SJCRH30 (cell line): Measurements from ENCODE around the gene CDH15. TPM values are rescaled to one million over a fixed set of nuclear protein-coding genes. Genes with fewer than 3 reads are reported as not detected.
"Not testable (repeated sequence)": the region's sequence is repeated elsewhere in the genome, so short reads cannot be mapped to it uniquely, and the experiment has no call there.

Experiments
- DNase-seq, 2 experiments: peaks; one replicate each; pipeline ENCODE4 v3.0.0-alpha.2; 2015 to 2020
- H3K27ac ChIP-seq: fragments of 250-450 bp; sonication (Bioruptor Pico); 2 replicates; pipeline ENCODE4 v1.5.1; 2020; ENCODE audit warnings: mild to moderate bottlenecking, moderate library complexity
- H3K27me3 ChIP-seq: fragments of 250-450 bp; sonication (Bioruptor Pico); 2 replicates; pipeline ENCODE4 v1.5.1; 2020; ENCODE audit warnings: mild to moderate bottlenecking, moderate library complexity
- H3K36me3 ChIP-seq: fragments of 250-450 bp; sonication (Bioruptor Pico); 2 replicates; pipeline ENCODE4 v1.5.1; 2020; ENCODE audit warnings: mild to moderate bottlenecking, moderate library complexity
- H3K4me1 ChIP-seq: fragments of 250-450 bp; sonication (Bioruptor Pico); 2 replicates; pipeline ENCODE4 v1.5.1; 2020; ENCODE audit warnings: mild to moderate bottlenecking, moderate library complexity
- H3K4me3 ChIP-seq: fragments of 250-450 bp; sonication (Bioruptor Pico); 2 replicates; pipeline ENCODE4 v1.5.1; 2020; ENCODE audit warnings: mild to moderate bottlenecking, moderate library complexity
- H3K9me3 ChIP-seq: fragments of 250-450 bp; sonication (Bioruptor Pico); replicated peaks from 2 replicates; pipeline ENCODE4 v1.5.1; 2020; ENCODE audit warnings: mild to moderate bottlenecking, moderate library complexity
- total RNA-seq: library from RNA; depleted of rRNA; stranded (reverse); fragments of >200 nt; shearing (Covaris generic); gene quantifications from 2 replicates; pipeline ENCODE4 v1.2.3, GENCODE V29; 2014

Gene CDH15
- total RNA-seq, 1 experiment from 2014 or later: 186 TPM

GRCh38 chr16:89157778-89158177, 13.8 kb upstream of the CDH15 start:
- Histone ChIP-seq H3K27ac (no peak overlapping the region), H3K4me3 (no peak overlapping the region), H3K9me3 (peaks cover 3% of the 10 kb centered on the region; the same call in 1 of the 2 replicates), H3K4me1 (no peaks in the 10 kb centered on the region), H3K36me3 (no peaks in the 10 kb centered on the region), H3K27me3 (no peaks in the 10 kb centered on the region; the same call in 1 of the 2 replicates)
- no peak for DNase-seq

- Histone ChIP-seq H3K27ac (no peak overlapping the region), H3K4me1 (no peaks in the 10 kb centered on the region), H3K27me3 (no peaks in the 10 kb centered on the region; the same call in 1 of the 2 replicates), H3K9me3 (peaks cover 3% of the 10 kb centered on the region; the same call in 1 of the 2 replicates), H3K36me3 (no peaks in the 10 kb centered on the region), H3K4me3 (no peak overlapping the region)
- DNase-seq: no peak
These were observed 12.3 kb upstream of the CDH15 start for GRCh38 chr16:89159066-89159849.

- H3K9me3 ChIP-seq: peaks cover 3% of the 10 kb centered on the region; the same call in 1 of the 2 replicates
- DNase-seq: no peak
- H3K4me3 ChIP-seq: no peak overlapping the region
- H3K4me1 ChIP-seq: no peaks in the 10 kb centered on the region
- no peaks in the 10 kb centered on the region for H3K36me3 ChIP-seq
- no peak overlapping the region for H3K27ac ChIP-seq
- no peaks in the 10 kb centered on the region; the same call in 1 of the 2 replicates for H3K27me3 ChIP-seq
These were observed 11.6 kb upstream of the CDH15 start for GRCh38 chr16:89159850-89160354.

GRCh38 chr16:89160977-89161701, 10.4 kb upstream of the CDH15 start:
- no peak for DNase-seq
- Histone ChIP-seq H3K27me3 (no peaks in the 10 kb centered on the region), H3K4me1 (no peaks in the 10 kb centered on the region), H3K36me3 (no peaks in the 10 kb centered on the region), H3K27ac (no peak overlapping the region), H3K4me3 (no peak overlapping the region), H3K9me3 (peaks cover 3% of the 10 kb centered on the region; the same call in 1 of the 2 replicates)

GRCh38 chr16:89161763-89162713, 9.5 kb upstream of the CDH15 start:
- DNase-seq: no peak
- Histone ChIP-seq H3K36me3 (no peaks in the 10 kb centered on the region), H3K27me3 (no peaks in the 10 kb centered on the region), H3K4me1 (peaks cover 4% of the 10 kb centered on the region), H3K27ac (no peak overlapping the region), H3K4me3 (no peak overlapping the region), H3K9me3 (peaks cover 3% of the 10 kb centered on the region; the same call in 1 of the 2 replicates)

GRCh38 chr16:89163297-89163696, 8.3 kb upstream of the CDH15 start:
- no peak overlapping the region for H3K27ac ChIP-seq
- H3K9me3 ChIP-seq: peaks cover 3% of the 10 kb centered on the region; the same call in 1 of the 2 replicates
- H3K4me3 ChIP-seq: no peak overlapping the region
- no peaks in the 10 kb centered on the region for H3K36me3 ChIP-seq
- H3K27me3 ChIP-seq: no peaks in the 10 kb centered on the region
- DNase-seq: no peak
- peaks cover 7% of the 10 kb centered on the region for H3K4me1 ChIP-seq

- DNase-seq: no peak
- Histone ChIP-seq H3K4me3 (no peak overlapping the region), H3K4me1 (peaks cover 19% of the 10 kb centered on the region), H3K27ac (no peak overlapping the region), H3K36me3 (no peaks in the 10 kb centered on the region), H3K27me3 (no peaks in the 10 kb centered on the region; the same call in 1 of the 2 replicates), H3K9me3 (no peaks in the 10 kb centered on the region)
These were observed 7.1 kb upstream of the CDH15 start for GRCh38 chr16:89164436-89164835.

GRCh38 chr16:89164847-89165680, 6.5 kb upstream of the CDH15 start:
- Histone ChIP-seq H3K36me3 (no peaks in the 10 kb centered on the region), H3K27me3 (no peaks in the 10 kb centered on the region; the same call in 1 of the 2 replicates)

GRCh38 chr16:89165681-89165979, 5.9 kb upstream of the CDH15 start:
- H3K4me3 ChIP-seq, H3K27me3 ChIP-seq, DNase-seq, H3K36me3 ChIP-seq, H3K27ac ChIP-seq, H3K9me3 ChIP-seq: not testable (repeated sequence)
- peaks cover 22% of the 10 kb centered on the region for H3K4me1 ChIP-seq

More at GRCh38 chr16:89164847-89165680, 6.5 kb upstream of the CDH15 start:
- H3K4me1 ChIP-seq: peaks cover 20% of the 10 kb centered on the region
- H3K27ac ChIP-seq: no peak overlapping the region
- H3K9me3 ChIP-seq: no peaks in the 10 kb centered on the region
- no peak for DNase-seq
- H3K4me3 ChIP-seq: no peak overlapping the region

GRCh38 chr16:89166696-89167424, 4.7 kb upstream of the CDH15 start:
- no peaks in the 10 kb centered on the region; the same call in 1 of the 2 replicates for H3K27me3 ChIP-seq
- 0 out of 2 replicates have a peak, but pooled peaks cover 2% of the 10 kb centered on the region for H3K36me3 ChIP-seq
- peaks cover 26% of the 10 kb centered on the region for H3K4me1 ChIP-seq
- no peak overlapping the region for H3K4me3 ChIP-seq
- H3K27ac ChIP-seq: no peak overlapping the region
- H3K9me3 ChIP-seq: no peaks in the 10 kb centered on the region
- peak in 1 of 2 experiments; percentile 51 for DNase-seq

GRCh38 chr16:89167425-89167941, 4.1 kb upstream of the CDH15 start:
- Histone ChIP-seq H3K36me3 (0 out of 2 replicates have a peak, but pooled peaks cover 3% of the 10 kb centered on the region), H3K4me1 (peaks cover 26% of the 10 kb centered on the region), H3K4me3 (no peak overlapping the region), H3K27ac (no peak overlapping the region), H3K9me3 (no peaks in the 10 kb centered on the region), H3K27me3 (no peaks in the 10 kb centered on the region; the same call in 1 of the 2 replicates)
- peak; percentile 98 for DNase-seq

GRCh38 chr16:89168381-89169189, 3.0 kb upstream of the CDH15 start:
- peaks cover 8% of the 10 kb centered on the region; the same call in 1 of the 2 replicates for H3K36me3 ChIP-seq
- peaks cover 32% of the 10 kb centered on the region for H3K4me1 ChIP-seq
- no peaks in the 10 kb centered on the region for H3K9me3 ChIP-seq
- H3K4me3 ChIP-seq: no peak overlapping the region
- DNase-seq: peak; percentile 62 to 69
- no peaks in the 10 kb centered on the region; the same call in 1 of the 2 replicates for H3K27me3 ChIP-seq
- H3K27ac ChIP-seq: no peak overlapping the region
